Epithelial cell of proximal tubule (primary cell): ENCODE results near the gene RAD9A. TPM values are rescaled to one million over a fixed set of nuclear protein-coding genes. Genes with fewer than 3 reads are reported as not detected.
"Not testable (repeated sequence)": the region's sequence is repeated elsewhere in the genome, so short reads cannot be mapped to it uniquely, and the experiment has no call there.

Experiments
- DNase-seq: peaks from one replicate; pipeline ENCODE4 v3.0.0-alpha.2; 2011; ENCODE audit warnings: low read depth
- H3K4me3 ChIP-seq: 2 replicates; pipeline ENCODE4 v1.5.1; 2011; ENCODE audit warnings: low read depth, mild to moderate bottlenecking, low read length
- CTCF ChIP-seq: conservative IDR thresholded peaks from 2 replicates; pipeline ENCODE4 v1.5.1; 2012; ENCODE audit warnings: low read depth, mild to moderate bottlenecking, low read length
- total RNA-seq: library from RNA; depleted of rRNA; stranded (reverse); fragments of >200 nt; gene quantifications from 2 replicates; pipeline ENCODE4 v1.2.3, GENCODE V29; 2015

RAD9A gene
- total RNA-seq, 1 donor from 2014 or later = 20.9 TPM

GRCh38 chr11:67423891-67424613, 32.3 kb downstream of the RAD9A start:
- DNase-seq = no peak
- TF ChIP-seq CTCF = no peak
- H3K4me3 ChIP-seq = no peak overlapping the region

- not testable (repeated sequence) for DNase-seq
- H3K4me3 ChIP-seq = peak overlapping the region; percentile 100
These were observed 35.6 kb downstream of the RAD9A start for GRCh38 chr11:67427364-67427859.

- H3K4me3 ChIP-seq = peak within 1 kb of the TSS; percentile 100
- TF ChIP-seq CTCF = no peak
- DNase-seq = peak; percentile 80
These were observed 36.5 kb downstream of the RAD9A start, which contains the start of gene RPS6KB2 for GRCh38 chr11:67428052-67429001. Gene RPS6KB2 (plus strand): TSS chr11:67428494. CDS start chr11:67428546, 52 bp downstream.

- TF ChIP-seq CTCF = no peak
- DNase-seq = no peak
- peak overlapping the region; percentile 100 for H3K4me3 ChIP-seq
These were observed 37.4 kb downstream of the RAD9A start for GRCh38 chr11:67429038-67429668.

- DNase-seq = no peak
- peak overlapping the region; percentile 100 for H3K4me3 ChIP-seq
- TF ChIP-seq CTCF = no peak
These were observed 37.9 kb downstream of the RAD9A start for GRCh38 chr11:67429722-67430121.

GRCh38 chr11:67431346-67432249, 39.8 kb downstream of the RAD9A start:
- TF ChIP-seq CTCF = no peak
- no peak overlapping the region for H3K4me3 ChIP-seq
- no peak for DNase-seq
